Tibial artery (tissue), 4 donors: Measurements from ENCODE around the gene KIAA0513.
"Not testable (repeated sequence)": the region's sequence is repeated elsewhere in the genome, so short reads cannot be mapped to it uniquely, and the experiment has no call there.

Experiments
- DNase-seq, 2 donors: peaks; one replicate each; pipeline ENCODE4 v3.0.0-alpha.2; 2019
- H3K27ac ChIP-seq, 2 donors: fragments of 200-600 bp; sonication (generic) in 1 of 2; 1 replicate in 1 of 2; 2 replicates in 1 of 2; pipeline ENCODE4 v1.5.1; 2018 to 2019; ENCODE audit warnings: mild to moderate bottlenecking in 1 of 2
- H3K27me3 ChIP-seq, 2 donors: fragments of 200-600 bp; sonication (generic) in 1 of 2; one replicate each; pipeline versions ENCODE4 v1.5.1 to v1.6.0; 2016 to 2019
- H3K36me3 ChIP-seq, 3 donors: fragments of 200-600 bp; sonication (generic) in 2 of 3; one replicate each; pipeline ENCODE4 v1.5.1; 2016 to 2019; ENCODE audit warnings: mild to moderate bottlenecking in 2 of 3
- H3K4me1 ChIP-seq, 4 donors: fragments of 200-600 bp; sonication (generic) in 2 of 4; 1 replicate in 3 of 4; 2 replicates in 1 of 4; pipeline ENCODE4 v1.5.1; 2016 to 2019
- H3K4me3 ChIP-seq, 2 donors: fragments of 200-600 bp; sonication (generic) in 1 of 2; 1 replicate in 1 of 2; 2 replicates in 1 of 2; pipeline ENCODE4 v1.5.1; 2018 to 2019; ENCODE audit warnings: mild to moderate bottlenecking in 2 of 2
- H3K9me3 ChIP-seq, 3 donors: fragments of 200-600 bp; sonication (generic) in 1 of 3; one replicate each; pipeline ENCODE4 v1.5.1; 2016 to 2019
- intact Hi-C: fragments of 100-400 bp; cut with DNase I; formaldehyde crosslinking; loops from one replicate; pipeline ENCODE4 v1.15.0; 2023; ENCODE audit warnings: low total_unique reads
- TF ChIP-seq, protein P1 (sequence below), 2 experiments: fragments of 200-600 bp in 1 of 2; fragments of 450-650 bp in 1 of 2; IDR thresholded peaks; one replicate each; pipeline ENCODE4 v1.5.1; 2017 to 2019; ENCODE audit warnings: antibody characterized with exemption in 2 of 2, mild to moderate bottlenecking in 1 of 2, moderate library complexity in 1 of 2

Gene KIAA0513

DNA sequence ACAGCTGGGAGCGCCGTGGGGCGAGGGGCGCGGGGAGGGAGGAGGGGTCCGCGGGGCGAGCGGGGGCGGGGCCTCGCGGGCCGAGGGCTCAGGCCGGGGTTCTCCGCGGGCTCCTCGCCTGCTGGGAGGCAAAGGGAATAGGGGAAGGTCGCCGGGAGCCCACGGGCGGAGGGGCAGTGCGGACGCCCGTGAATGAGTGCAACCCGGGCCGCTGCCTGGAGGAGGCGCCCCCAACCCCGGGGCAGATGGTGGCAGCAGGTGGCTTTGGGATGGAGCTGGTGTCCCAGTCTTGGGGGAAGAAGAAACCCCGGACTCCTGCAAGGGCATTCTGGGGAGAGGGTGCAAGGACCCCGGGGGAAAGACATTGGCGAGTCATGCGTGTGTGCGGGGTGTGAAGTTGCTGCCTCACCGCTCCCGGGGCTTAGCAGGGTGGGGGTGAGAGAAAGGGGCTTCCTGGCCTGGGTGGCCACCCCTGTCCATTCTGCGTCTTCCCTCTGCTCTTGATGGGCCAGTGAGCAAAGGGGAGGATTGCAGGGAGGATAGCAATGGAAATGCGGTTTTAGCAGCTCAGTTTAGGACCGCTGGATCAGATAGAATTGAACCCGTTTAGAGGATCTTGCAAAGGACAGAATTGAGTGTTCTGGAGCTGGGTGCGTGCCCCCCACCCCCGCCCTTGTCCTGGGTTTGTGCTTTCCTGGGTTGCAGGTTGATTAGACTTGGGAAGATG is 526 bp downstream of the KIAA0513 start:
- intact Hi-C loops: loop anchor here (5.0 kb wide), 1 partner anchor 731 kb away; no protein-coding TSS in a partner anchor
- TF ChIP-seq, protein P1, sequence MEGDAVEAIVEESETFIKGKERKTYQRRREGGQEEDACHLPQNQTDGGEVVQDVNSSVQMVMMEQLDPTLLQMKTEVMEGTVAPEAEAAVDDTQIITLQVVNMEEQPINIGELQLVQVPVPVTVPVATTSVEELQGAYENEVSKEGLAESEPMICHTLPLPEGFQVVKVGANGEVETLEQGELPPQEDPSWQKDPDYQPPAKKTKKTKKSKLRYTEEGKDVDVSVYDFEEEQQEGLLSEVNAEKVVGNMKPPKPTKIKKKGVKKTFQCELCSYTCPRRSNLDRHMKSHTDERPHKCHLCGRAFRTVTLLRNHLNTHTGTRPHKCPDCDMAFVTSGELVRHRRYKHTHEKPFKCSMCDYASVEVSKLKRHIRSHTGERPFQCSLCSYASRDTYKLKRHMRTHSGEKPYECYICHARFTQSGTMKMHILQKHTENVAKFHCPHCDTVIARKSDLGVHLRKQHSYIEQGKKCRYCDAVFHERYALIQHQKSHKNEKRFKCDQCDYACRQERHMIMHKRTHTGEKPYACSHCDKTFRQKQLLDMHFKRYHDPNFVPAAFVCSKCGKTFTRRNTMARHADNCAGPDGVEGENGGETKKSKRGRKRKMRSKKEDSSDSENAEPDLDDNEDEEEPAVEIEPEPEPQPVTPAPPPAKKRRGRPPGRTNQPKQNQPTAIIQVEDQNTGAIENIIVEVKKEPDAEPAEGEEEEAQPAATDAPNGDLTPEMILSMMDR (IDR thresholded peaks at IDR 0.05): no peak
- H3K4me3 ChIP-seq: peak overlapping the region; percentile 64 to 79
- peak overlapping the region; percentile 73 to 86 for H3K27ac ChIP-seq
- no peaks in the 10 kb centered on the region for H3K27me3 ChIP-seq
- peaks cover 0 to 33% (median 20%) of the 10 kb centered on the region in 4 donors for H3K4me1 ChIP-seq
- DNase-seq: no peak
- H3K9me3 ChIP-seq: no peaks in the 10 kb centered on the region
- H3K36me3 ChIP-seq: peaks cover 0 to 2% (median 0%) of the 10 kb centered on the region in 3 donors

DNA sequence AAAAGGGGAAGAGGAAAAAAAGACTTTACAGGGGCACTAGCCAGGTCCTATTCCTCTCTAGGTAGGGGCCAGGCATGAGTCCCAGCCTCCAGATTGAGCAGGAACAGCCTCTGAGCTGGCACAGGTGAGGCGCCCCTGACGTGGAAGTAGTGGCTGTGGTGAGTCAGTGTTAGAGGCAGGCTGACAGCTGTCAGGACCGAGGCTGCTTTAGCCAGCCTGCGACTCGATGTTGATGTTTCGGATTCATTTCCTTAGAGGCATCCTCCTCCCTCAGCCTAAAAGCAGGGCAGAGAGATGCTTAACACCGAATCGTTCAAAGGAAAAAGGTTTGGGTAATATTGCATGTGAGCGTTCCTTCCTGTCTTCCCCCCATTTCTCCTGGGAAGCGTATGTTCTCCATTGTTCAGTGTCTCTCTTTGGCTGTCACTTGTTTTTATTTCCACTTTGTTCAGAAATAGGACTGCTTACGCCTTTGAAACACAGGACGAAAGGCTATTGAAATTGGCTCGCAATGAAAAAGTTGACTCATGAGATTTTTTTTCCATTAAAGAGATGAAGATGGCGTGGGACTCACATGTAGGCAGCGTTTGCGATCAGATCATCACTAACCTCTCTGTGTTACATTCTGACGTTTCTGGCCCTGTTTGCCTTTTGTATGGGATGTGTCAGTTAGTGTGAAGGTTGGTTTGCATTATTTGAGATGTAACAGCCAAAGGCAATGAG is 1.3 kb downstream of the KIAA0513 start:
- intact Hi-C loops: loop anchor here (5.0 kb wide), 1 partner anchor 732 kb away; no protein-coding TSS in a partner anchor
- no peaks in the 10 kb centered on the region for H3K27me3 ChIP-seq
- H3K27ac ChIP-seq: peak overlapping the region; percentile 73 to 86
- H3K4me1 ChIP-seq: peaks cover 0 to 33% (median 20%) of the 10 kb centered on the region in 4 donors
- H3K36me3 ChIP-seq: peaks cover 0 to 4% (median 0%) of the 10 kb centered on the region in 3 donors
- H3K9me3 ChIP-seq: no peaks in the 10 kb centered on the region
- TF ChIP-seq, protein P1 (IDR thresholded peaks at IDR 0.05): no peak
- DNase-seq: peak; percentile 64 to 86
- peak overlapping the region; percentile 64 to 79 for H3K4me3 ChIP-seq

DNA sequence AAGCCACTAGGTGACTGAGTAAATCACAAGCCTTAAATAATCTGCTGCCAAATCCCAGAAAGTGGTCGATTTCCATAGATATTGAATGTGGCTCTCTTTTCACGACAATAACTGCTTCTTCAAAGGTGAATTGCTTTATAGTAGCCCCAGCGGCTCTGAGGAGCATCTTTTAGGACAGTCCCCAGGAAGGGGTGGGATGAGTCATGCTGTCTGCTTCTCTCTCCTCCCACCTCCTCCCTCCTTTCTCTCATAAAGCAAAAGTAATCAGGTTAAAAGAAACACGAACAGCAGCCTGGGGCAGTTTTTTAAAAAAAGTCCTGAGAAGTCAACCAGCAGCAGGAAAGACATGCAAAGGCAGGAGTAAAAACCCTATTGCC is 1.8 kb downstream of the KIAA0513 start:
- H3K27me3 ChIP-seq: no peaks in the 10 kb centered on the region
- intact Hi-C loops: loop anchor here (5.0 kb wide), 1 partner anchor 732 kb away; no protein-coding TSS in a partner anchor
- H3K27ac ChIP-seq: peak overlapping the region; percentile 73 to 86
- peaks cover 0 to 33% (median 20%) of the 10 kb centered on the region in 4 donors for H3K4me1 ChIP-seq
- H3K4me3 ChIP-seq: peak overlapping the region; percentile 64 to 79
- DNase-seq: no peak
- no peaks in the 10 kb centered on the region for H3K9me3 ChIP-seq
- TF ChIP-seq, protein P1 (IDR thresholded peaks at IDR 0.05): no peak
- H3K36me3 ChIP-seq: peaks cover 0 to 4% (median 0%) of the 10 kb centered on the region in 3 donors

DNA sequence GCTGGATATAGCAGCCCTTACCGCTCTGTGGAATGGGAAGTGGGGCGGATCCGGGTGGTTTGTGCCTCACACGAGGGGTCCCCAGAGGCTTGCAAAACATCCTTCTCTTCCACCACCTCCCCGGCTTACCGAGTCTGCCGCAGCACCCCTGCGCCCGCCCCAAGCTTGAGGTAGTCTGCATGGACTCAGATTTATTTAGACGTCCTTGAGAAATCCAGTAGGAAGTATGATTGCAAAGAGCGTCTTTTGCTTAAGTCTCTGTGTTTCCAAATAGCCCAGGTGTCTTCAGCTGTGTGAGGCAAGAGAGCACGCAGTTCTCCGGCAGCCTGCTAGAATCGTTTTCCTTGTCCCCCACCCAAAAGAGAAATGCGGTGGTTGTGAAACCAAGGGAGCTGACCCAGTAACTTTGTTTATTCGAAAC is 2.4 kb downstream of the KIAA0513 start:
- H3K4me3 ChIP-seq: no peak overlapping the region
- no peak overlapping the region for H3K27ac ChIP-seq
- H3K9me3 ChIP-seq: no peaks in the 10 kb centered on the region
- peaks cover 0 to 33% (median 20%) of the 10 kb centered on the region in 4 donors for H3K4me1 ChIP-seq
- no peaks in the 10 kb centered on the region for H3K27me3 ChIP-seq
- TF ChIP-seq, protein P1 (IDR thresholded peaks at IDR 0.05): no peak
- intact Hi-C loops: loop anchor here (5.0 kb wide), 1 partner anchor 733 kb away; no protein-coding TSS in a partner anchor
- DNase-seq: no peak
- H3K36me3 ChIP-seq: peaks cover 0 to 4% (median 0%) of the 10 kb centered on the region in 3 donors

DNA sequence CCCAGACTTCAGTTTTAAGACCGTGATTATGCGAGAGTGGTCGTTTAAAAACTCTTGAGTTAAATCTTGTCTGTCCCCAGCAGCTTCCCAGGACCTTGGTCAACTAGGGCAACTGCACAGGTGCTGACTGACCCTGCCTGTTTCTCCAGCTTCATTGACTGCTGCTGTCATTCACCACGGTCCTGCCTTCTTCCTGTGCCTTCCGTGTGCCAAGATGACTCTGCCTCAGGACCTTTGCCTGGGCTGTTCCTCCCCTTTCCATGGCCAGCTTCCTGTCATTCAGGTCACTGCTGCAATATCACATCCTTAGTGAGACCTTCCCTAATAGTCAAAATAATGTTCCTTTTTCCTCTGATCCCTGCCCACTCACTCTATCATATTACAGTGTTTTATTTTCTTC is 3.9 kb downstream of the KIAA0513 start:
- Histone ChIP-seq H3K9me3 (no peaks in the 10 kb centered on the region), H3K4me1 (peaks cover 0 to 27% (median 20%) of the 10 kb centered on the region in 4 donors), H3K36me3 (peaks cover 0 to 4% (median 0%) of the 10 kb centered on the region in 3 donors), H3K27ac (no peak overlapping the region), H3K27me3 (no peaks in the 10 kb centered on the region), H3K4me3 (no peak overlapping the region)
- DNase-seq: no peak
- intact Hi-C loops: no loop called here
- TF ChIP-seq, protein P1 (IDR thresholded peaks at IDR 0.05): no peak

DNA sequence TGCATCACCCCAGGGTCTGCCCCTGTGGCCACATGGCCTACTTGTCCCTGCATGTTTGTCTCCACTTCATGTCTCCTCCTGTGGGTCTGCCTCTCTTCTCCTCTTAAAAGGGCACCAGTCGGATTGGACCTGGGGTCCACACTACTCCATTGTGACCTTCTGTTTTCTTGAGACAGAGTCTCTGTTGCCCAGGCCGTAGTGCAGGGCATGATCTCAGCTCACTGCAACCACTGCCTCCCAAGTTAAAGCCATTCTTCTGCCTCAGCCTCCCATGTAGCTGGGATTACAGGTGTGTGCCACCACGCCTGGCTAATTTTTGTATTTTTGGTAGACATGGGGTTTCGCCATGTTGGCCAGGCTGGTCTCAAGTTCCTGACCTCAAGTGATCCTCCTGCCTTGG is 4.6 kb downstream of the KIAA0513 start:
- H3K27me3 ChIP-seq, H3K9me3 ChIP-seq, intact Hi-C loops, H3K36me3 ChIP-seq, DNase-seq, H3K27ac ChIP-seq, H3K4me3 ChIP-seq: not testable (repeated sequence)
- H3K4me1 ChIP-seq: peaks cover 0 to 22% (median 18%) of the 10 kb centered on the region in 4 donors
